ENCODE measurements around the gene EXOG. TPM values are rescaled to one million over a fixed set of nuclear protein-coding genes. Genes with fewer than 3 reads are reported as not detected.

EXOG gene
- total and polyA plus RNA-seq, 4 donors = 3.1 to 16.5 (median 11.1) TPM

DNA sequence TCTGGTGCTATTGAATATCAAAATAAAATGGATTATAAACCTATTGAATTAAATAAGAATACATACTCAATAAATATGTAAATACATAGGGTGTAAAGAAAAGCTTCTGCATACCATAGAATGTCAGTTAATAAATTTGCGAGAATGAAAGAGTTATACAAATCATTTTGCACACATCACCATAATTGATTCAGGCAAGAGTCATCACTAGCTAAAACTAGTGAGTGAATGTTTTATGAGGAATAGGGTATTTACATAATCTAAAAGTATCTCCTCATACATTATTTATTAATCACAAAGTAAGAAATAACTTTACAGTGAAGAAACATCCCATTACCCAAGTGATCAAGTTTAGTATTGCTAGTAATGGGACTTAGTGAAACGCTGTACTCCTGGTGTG is 13.6 kb downstream of the EXOG start:
- DNase-seq = no peak
- ATAC-seq (ENCODE audit: insufficient read depth, low FRiP score) = no peak
- no peaks in the 10 kb centered on the region for H3K4me1 ChIP-seq (ENCODE audit: control insufficient read depth in 5 of 5, insufficient read depth in 5 of 5, low read length in 5 of 5)
- H3K9ac ChIP-seq (ENCODE audit: insufficient read depth in 1 of 2, low read length in 2 of 2) = no peak overlapping the region
- no peaks in the 10 kb centered on the region for H3K27me3 ChIP-seq (ENCODE audit: control insufficient read depth in 3 of 3, insufficient read depth in 3 of 3, low read length in 2 of 3)
- no peak overlapping the region for H3K4me3 ChIP-seq
- no peaks in the 10 kb centered on the region for H3K9me3 ChIP-seq (ENCODE audit: control insufficient read depth in 4 of 4, insufficient read depth in 3 of 4, low read length in 3 of 4)
- TF ChIP-seq, protein P1, sequence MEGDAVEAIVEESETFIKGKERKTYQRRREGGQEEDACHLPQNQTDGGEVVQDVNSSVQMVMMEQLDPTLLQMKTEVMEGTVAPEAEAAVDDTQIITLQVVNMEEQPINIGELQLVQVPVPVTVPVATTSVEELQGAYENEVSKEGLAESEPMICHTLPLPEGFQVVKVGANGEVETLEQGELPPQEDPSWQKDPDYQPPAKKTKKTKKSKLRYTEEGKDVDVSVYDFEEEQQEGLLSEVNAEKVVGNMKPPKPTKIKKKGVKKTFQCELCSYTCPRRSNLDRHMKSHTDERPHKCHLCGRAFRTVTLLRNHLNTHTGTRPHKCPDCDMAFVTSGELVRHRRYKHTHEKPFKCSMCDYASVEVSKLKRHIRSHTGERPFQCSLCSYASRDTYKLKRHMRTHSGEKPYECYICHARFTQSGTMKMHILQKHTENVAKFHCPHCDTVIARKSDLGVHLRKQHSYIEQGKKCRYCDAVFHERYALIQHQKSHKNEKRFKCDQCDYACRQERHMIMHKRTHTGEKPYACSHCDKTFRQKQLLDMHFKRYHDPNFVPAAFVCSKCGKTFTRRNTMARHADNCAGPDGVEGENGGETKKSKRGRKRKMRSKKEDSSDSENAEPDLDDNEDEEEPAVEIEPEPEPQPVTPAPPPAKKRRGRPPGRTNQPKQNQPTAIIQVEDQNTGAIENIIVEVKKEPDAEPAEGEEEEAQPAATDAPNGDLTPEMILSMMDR (IDR thresholded peaks at IDR 0.05; ENCODE audit: control extremely low read depth, extremely low read depth) = no peak
- WGBS, 2 donors = 94 to 99% methylated on average over 2 of the region's 2 CpGs
- no peak overlapping the region for H3K27ac ChIP-seq (ENCODE audit: low read depth in 1 of 2, low read length in 1 of 2)
- peaks cover 3 to 36% (median 7%) of the 10 kb centered on the region in 4 donors for H3K36me3 ChIP-seq (ENCODE audit: control insufficient read depth in 4 of 4, insufficient read depth in 4 of 4, low read length in 4 of 4)

DNA sequence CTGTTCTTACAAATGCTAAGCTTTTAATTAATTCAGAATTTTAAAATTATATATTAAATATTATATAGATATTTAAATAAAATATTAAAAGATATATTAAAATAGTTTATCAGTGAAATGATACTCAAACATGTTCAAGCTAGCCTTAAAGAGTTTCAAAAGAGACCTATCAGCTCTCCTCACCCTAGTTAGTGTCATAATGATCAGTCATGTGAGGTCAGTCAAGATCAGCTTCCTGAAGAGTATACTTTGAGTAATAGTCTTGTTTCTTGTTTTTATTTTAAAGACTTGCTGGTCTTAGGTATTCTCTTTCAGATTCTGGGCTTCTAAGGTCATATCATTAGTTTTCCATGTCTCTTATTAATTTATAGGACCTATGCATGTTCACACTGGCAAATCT is 14.5 kb downstream of the EXOG start:
- Histone ChIP-seq H3K9me3 (ENCODE audit: control insufficient read depth in 4 of 4, insufficient read depth in 3 of 4, low read length in 3 of 4) (no peaks in the 10 kb centered on the region), H3K4me1 (ENCODE audit: control insufficient read depth in 5 of 5, insufficient read depth in 5 of 5, low read length in 5 of 5) (no peaks in the 10 kb centered on the region), H3K9ac (ENCODE audit: insufficient read depth in 1 of 2, low read length in 2 of 2) (no peak overlapping the region), H3K27me3 (ENCODE audit: control insufficient read depth in 3 of 3, insufficient read depth in 3 of 3, low read length in 2 of 3) (no peaks in the 10 kb centered on the region), H3K36me3 (ENCODE audit: control insufficient read depth in 4 of 4, insufficient read depth in 4 of 4, low read length in 4 of 4) (peaks cover 5 to 33% (median 7%) of the 10 kb centered on the region in 4 donors), H3K4me3 (no peak overlapping the region), H3K27ac (ENCODE audit: low read depth in 1 of 2, low read length in 1 of 2) (no peak overlapping the region)
- TF ChIP-seq, protein P1 (IDR thresholded peaks at IDR 0.05; ENCODE audit: control extremely low read depth, extremely low read depth) = no peak
- ATAC-seq (ENCODE audit: insufficient read depth, low FRiP score) (no peak), DNase-seq (no peak)

DNA sequence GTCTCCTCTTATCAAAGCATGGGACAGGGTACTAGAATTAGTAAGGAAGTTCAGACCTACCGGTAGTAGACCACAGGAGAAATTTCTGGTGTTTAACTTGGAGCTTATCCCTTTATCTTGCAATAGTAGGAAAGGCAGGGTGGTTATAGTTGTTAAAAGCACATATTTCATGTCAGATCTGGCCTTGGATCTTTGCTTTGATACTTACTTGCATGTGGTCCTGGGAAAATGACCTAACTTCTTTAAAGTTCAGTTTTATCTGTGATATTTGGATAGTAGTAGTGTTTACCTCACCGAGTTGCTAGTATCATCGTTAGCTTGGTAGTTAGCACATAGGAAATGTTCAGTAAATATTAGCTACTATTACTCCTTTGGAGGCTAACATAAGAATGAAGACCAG is 15.4 kb downstream of the EXOG start:
- H3K36me3 ChIP-seq (ENCODE audit: control insufficient read depth in 4 of 4, insufficient read depth in 4 of 4, low read length in 4 of 4) = peaks cover 6 to 30% (median 7%) of the 10 kb centered on the region in 4 donors
- H3K4me1 ChIP-seq (ENCODE audit: control insufficient read depth in 5 of 5, insufficient read depth in 5 of 5, low read length in 5 of 5) = no peaks in the 10 kb centered on the region
- no peaks in the 10 kb centered on the region for H3K9me3 ChIP-seq (ENCODE audit: control insufficient read depth in 4 of 4, insufficient read depth in 3 of 4, low read length in 3 of 4)
- WGBS, 2 donors = 79 to 92% methylated on average over 3 of the region's 3 CpGs
- no peak overlapping the region for H3K4me3 ChIP-seq
- H3K27me3 ChIP-seq (ENCODE audit: control insufficient read depth in 3 of 3, insufficient read depth in 3 of 3, low read length in 2 of 3) = no peaks in the 10 kb centered on the region
- no peak overlapping the region for H3K9ac ChIP-seq (ENCODE audit: insufficient read depth in 1 of 2, low read length in 2 of 2)
- TF ChIP-seq, protein P1 (IDR thresholded peaks at IDR 0.05; ENCODE audit: control extremely low read depth, extremely low read depth) = no peak
- H3K27ac ChIP-seq (ENCODE audit: low read depth in 1 of 2, low read length in 1 of 2) = no peak overlapping the region
- ATAC-seq (ENCODE audit: insufficient read depth, low FRiP score) (no peak), DNase-seq (no peak)

DNA sequence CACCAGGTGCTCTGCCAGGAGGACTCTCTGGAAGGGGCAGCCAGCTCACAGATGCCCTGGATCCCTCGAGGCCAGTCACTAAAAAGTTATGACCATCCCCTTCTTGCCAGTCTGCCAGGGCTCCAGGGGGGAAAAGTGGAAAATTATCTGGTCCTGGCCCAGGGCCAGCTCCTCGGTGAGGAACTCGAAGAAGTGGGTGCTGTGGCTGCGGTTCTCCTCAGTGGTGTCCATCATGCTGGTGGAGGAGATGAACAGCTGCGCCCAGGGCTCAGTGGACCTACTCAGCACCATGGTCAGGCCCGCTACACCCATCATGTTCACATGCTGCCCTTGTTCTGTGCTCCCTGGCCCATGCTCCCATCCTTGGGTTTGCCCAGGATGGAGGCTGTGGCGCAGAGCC is 19.2 kb downstream of the EXOG start:
- peaks cover 2 to 22% (median 7%) of the 10 kb centered on the region in 4 donors for H3K36me3 ChIP-seq (ENCODE audit: control insufficient read depth in 4 of 4, insufficient read depth in 4 of 4, low read length in 4 of 4)
- H3K9ac ChIP-seq (ENCODE audit: insufficient read depth in 1 of 2, low read length in 2 of 2) = no peak overlapping the region
- DNase-seq (no peak), ATAC-seq (ENCODE audit: insufficient read depth, low FRiP score) (no peak)
- H3K4me1 ChIP-seq (ENCODE audit: control insufficient read depth in 5 of 5, insufficient read depth in 5 of 5, low read length in 5 of 5) = peaks cover 0 to 9% (median 0%) of the 10 kb centered on the region in 5 donors
- no peak overlapping the region for H3K27ac ChIP-seq (ENCODE audit: low read depth in 1 of 2, low read length in 1 of 2)
- H3K9me3 ChIP-seq (ENCODE audit: control insufficient read depth in 4 of 4, insufficient read depth in 3 of 4, low read length in 3 of 4) = no peaks in the 10 kb centered on the region
- no peak overlapping the region for H3K4me3 ChIP-seq
- no peaks in the 10 kb centered on the region for H3K27me3 ChIP-seq (ENCODE audit: control insufficient read depth in 3 of 3, insufficient read depth in 3 of 3, low read length in 2 of 3)
- TF ChIP-seq, protein P1 (IDR thresholded peaks at IDR 0.05; ENCODE audit: control extremely low read depth, extremely low read depth) = no peak
- 91 to 92% methylated on average over 7 of the region's 7 CpGs for WGBS, 2 donors

All from lung (tissue), 12 donors.